Neural crest cell (in vitro differentiated cells): ENCODE measurements around the gene HNRNPA2B1. TPM values are rescaled to one million over a fixed set of nuclear protein-coding genes. Genes with fewer than 3 reads are reported as not detected.
A peak's percentile ranks its signal among the peaks of the same experiment; 100 is the strongest.
"Not testable (repeated sequence)": the region's sequence is repeated elsewhere in the genome, so short reads cannot be mapped to it uniquely, and the experiment has no call there.

ENCODE experiments used
- DNase-seq: peaks from one replicate; pipeline ENCODE4 v3.0.0; 2021; ENCODE audit warnings: low read depth, mixed read lengths, low spot score
- H3K27ac Mint-ChIP-seq: one replicate; pipeline ENCODE4 v1.8.0; 2021; ENCODE audit warnings: mild to moderate bottlenecking, mixed read lengths; ENCODE audit not compliant: unreplicated experiment
- H3K27me3 Mint-ChIP-seq: 2 replicates; pipeline ENCODE4 v1.8.0; 2021; ENCODE audit warnings: low read depth, mild to moderate bottlenecking, mixed read lengths
- H3K36me3 Mint-ChIP-seq: 2 replicates; pipeline ENCODE4 v1.8.0; 2021; ENCODE audit warnings: low read depth, mild to moderate bottlenecking, mixed read lengths
- H3K4me1 Mint-ChIP-seq: 2 replicates; pipeline ENCODE4 v1.8.0; 2021; ENCODE audit warnings: mixed read lengths
- H3K4me3 Mint-ChIP-seq: one replicate; pipeline ENCODE4 v1.8.0; 2021; ENCODE audit warnings: mild to moderate bottlenecking, mixed read lengths
- H3K9me3 Mint-ChIP-seq: 2 replicates; pipeline ENCODE4 v1.8.0; 2021; ENCODE audit warnings: mixed read lengths
- CTCF ChIP-seq: fragments of 200-600 bp; sonication (generic); conservative IDR thresholded peaks from 2 replicates; pipeline ENCODE4 v1.5.0; 2021; ENCODE audit warnings: antibody characterized with exemption, mild to moderate bottlenecking
- total RNA-seq: library from RNA; stranded (reverse); gene quantifications from 2 replicates; pipeline ENCODE4 v1.2.1, GENCODE V29; 2021

Gene HNRNPA2B1
- total RNA-seq, 1 donor from 2014 or later: 1,068 TPM

- Mint-ChIP-seq H3K4me3 (peak overlapping the region; percentile 100), H3K27ac (no peak overlapping the region), H3K36me3 (peaks cover 85% of the 10 kb centered on the region), H3K9me3 (peaks cover 6% of the 10 kb centered on the region), H3K4me1 (peaks cover 70% of the 10 kb centered on the region), H3K27me3 (peaks cover 73% of the 10 kb centered on the region)
- TF ChIP-seq CTCF: no peak
- DNase-seq: no peak
These were observed 4.5 kb downstream of the HNRNPA2B1 start for GRCh38 chr7:26195867-26196657.

- Mint-ChIP-seq H3K4me1 (peaks cover 71% of the 10 kb centered on the region), H3K27ac (no peak overlapping the region), H3K36me3 (peaks cover 85% of the 10 kb centered on the region), H3K4me3 (peak overlapping the region; percentile 100), H3K9me3 (no peaks in the 10 kb centered on the region), H3K27me3 (peaks cover 73% of the 10 kb centered on the region)
- no peak for DNase-seq
- TF ChIP-seq CTCF: no peak
These were observed 5.4 kb downstream of the HNRNPA2B1 start for GRCh38 chr7:26195182-26195581.

- peaks cover 71% of the 10 kb centered on the region for H3K27me3 Mint-ChIP-seq
- H3K4me1 Mint-ChIP-seq: peaks cover 72% of the 10 kb centered on the region
- H3K36me3 Mint-ChIP-seq: peaks cover 85% of the 10 kb centered on the region
- H3K4me3 Mint-ChIP-seq: peak overlapping the region; percentile 100
- H3K27ac Mint-ChIP-seq: peak overlapping the region; percentile 30
- not testable (repeated sequence) for DNase-seq, H3K9me3 Mint-ChIP-seq
These were observed 5.8 kb downstream of the HNRNPA2B1 start for GRCh38 chr7:26194764-26195163.

- H3K27ac Mint-ChIP-seq: peak overlapping the region; percentile 72
- H3K36me3 Mint-ChIP-seq: peaks cover 83% of the 10 kb centered on the region
These were observed 6.9 kb downstream of the HNRNPA2B1 start for GRCh38 chr7:26193432-26194207.

GRCh38 chr7:26192485-26193087 is 8.0 kb downstream of the HNRNPA2B1 start:
- peak overlapping the region; percentile 100 for H3K4me3 Mint-ChIP-seq
- peaks cover 81% of the 10 kb centered on the region for H3K36me3 Mint-ChIP-seq
- peaks cover 62% of the 10 kb centered on the region for H3K27me3 Mint-ChIP-seq
- no peak overlapping the region for H3K27ac Mint-ChIP-seq
- H3K9me3 Mint-ChIP-seq: no peaks in the 10 kb centered on the region
- no peak for TF ChIP-seq CTCF
- H3K4me1 Mint-ChIP-seq: peaks cover 82% of the 10 kb centered on the region
- no peak for DNase-seq

More at GRCh38 chr7:26193432-26194207, 6.9 kb downstream of the HNRNPA2B1 start:
- peaks cover 81% of the 10 kb centered on the region for H3K4me1 Mint-ChIP-seq
- no peak for DNase-seq
- no peaks in the 10 kb centered on the region for H3K9me3 Mint-ChIP-seq
- peaks cover 62% of the 10 kb centered on the region for H3K27me3 Mint-ChIP-seq
- H3K4me3 Mint-ChIP-seq: peak overlapping the region; percentile 100
- TF ChIP-seq CTCF: no peak
